ENCODE measurements around the gene MYOC.
"Not testable (repeated sequence)": the region's sequence is repeated elsewhere in the genome, so short reads cannot be mapped to it uniquely, and the experiment has no call there.

The MYOC gene

GRCh38 chr1:171646249-171646560 lies 6.3 kb downstream of the MYOC start:
- no peak for DNase-seq

GRCh38 chr1:171645553-171646248 lies 6.8 kb downstream of the MYOC start:
- DNase-seq, result no peak

DNA sequence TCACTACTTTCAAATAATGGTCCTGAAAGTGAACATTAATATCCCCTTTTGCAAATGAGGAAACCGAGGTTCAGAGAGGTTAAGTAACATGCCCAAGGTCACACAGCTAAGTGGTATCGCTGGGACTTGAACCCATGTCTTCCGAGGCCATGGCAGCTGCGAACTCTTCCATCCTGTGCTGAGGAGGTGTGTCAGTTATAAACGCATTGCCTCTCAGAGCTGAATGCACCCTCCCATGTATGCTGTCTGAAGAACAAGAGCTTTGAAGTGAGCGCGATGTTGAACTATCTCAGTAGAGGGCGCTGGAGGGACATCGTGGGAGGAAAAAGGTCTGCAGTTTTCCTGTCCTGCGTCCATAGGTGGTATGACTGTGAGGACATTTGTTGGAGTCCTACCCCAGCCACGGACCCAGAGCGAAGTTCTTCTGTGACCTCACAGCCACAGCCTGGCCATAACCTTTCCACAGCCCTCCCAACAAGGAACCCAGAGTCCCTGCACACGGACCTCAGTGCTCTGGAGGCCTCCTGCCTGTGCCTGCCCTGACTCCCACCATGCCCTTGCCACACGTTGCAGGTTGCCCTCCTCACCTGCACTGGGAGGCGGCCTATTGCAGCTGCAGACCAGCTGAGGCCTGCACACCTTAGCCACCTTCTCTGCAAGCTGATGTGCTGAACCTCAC lies 7.5 kb downstream of the MYOC start:
- DNase-seq, result peak; percentile 48

DNA sequence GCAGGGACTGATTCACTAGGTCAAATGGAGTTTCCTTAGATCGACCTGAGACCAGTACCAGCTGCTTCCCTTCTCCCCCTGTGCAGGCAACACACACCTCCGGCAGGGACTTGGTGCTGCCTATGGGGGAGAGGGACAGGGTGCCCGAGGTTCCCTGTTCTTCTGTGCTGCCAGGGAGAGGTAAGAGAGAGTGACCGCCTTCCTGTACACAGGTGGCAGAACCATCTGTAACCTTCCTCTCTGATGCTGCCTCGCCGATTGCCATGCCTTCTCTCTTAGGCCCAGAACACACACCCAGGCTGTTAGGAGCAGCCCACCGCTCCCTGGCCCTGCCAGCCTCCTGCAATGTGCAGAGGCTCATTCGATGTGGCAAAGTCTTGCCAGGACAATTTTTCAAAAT lies 9.3 kb downstream of the MYOC start:
- no peak for DNase-seq

- DNase-seq, result no peak
Measured at GRCh38 chr1:171642197-171642596, 10.3 kb downstream of the MYOC start.

DNA sequence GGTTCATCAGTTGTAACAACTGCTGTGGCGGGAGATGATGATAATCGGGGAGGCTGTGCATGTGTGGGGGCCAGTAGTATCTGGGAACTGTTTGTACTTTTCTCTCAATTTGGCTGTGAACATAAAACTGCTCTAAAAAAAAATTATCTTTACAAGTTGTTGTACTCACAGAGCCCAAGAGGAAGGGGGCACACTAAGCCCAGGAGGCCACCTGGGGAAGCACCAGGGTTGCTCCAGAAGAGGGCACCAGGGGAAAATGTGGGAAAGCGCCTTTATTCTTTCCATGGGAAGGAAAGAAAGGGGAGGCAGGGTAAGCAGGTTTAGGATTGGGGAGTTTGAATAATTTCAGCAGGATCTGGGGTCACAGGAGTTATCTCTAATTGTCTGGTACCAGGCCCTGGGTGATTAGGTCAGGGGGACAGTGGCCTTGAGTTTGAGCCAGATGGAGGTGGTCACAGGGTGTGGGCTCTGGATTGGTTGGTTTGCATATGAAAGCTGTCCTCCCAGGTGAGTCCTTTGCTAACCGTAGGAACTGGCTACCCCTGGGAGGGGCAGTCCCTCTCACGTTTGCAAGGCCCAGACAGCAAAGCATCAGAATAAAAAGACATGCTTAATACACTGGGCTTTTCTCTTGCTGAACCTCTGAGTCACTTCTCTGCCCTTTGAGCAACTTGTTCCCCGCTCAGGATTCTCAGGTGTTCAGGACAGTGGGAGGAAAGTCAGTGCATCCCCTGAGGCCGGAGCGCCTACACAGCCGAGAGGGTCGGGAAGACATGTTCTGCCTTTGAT lies 11.2 kb downstream of the MYOC start:
- no peak for DNase-seq

- no peak for DNase-seq
Measured at GRCh38 chr1:171640225-171640624, 12.3 kb downstream of the MYOC start.

DNA sequence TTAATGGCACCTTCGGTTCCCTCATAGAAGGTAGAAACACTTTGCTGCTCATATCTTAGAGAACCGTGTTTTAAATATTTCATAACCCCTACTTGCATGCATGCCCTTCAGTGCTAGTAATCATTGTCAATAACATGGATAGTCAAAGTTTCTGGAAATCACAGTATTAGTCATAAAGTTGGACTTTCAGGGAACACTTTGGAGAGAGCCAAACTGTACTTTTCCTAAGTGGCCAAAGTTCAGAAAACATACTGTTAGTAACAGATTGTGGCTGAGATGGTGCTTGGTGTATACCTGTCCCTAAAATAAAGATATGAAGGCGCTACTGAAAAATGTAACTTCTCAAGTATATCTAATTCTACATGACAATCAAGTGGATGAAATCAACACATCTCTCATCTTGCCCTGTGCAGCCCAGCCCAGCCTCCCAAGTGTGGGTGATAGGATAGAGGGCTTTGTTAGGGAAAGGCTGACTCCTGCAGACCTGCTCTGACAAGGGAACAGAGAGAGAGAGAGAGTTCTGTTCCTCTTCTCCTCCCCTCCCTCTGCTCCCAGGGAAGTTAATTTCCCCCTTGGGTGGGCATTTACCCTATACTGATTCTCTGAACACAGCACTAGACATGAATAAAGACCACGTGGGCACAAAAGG lies 14.4 kb downstream of the MYOC start:
- no peak for DNase-seq

DNA sequence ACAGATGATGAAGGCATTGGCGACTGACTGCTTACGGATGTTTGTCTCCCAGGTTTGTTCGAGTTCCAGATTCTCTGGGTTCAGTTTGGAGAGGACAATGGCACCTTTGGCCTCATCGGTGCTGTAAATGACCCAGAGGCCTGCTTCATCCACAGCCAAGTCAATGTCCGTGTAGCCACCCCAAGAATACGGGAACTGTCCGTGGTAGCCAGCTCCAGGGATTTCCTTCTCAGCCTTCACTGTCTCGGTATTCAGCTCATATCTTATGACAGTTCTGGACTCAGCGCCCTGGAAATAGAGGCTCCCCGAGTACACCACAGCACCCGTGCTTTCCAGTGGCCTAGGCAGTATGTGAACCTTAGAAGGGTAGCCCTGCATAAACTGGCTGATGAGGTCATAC lies 16.3 kb downstream of the MYOC start:
- DNase-seq, result no peak

DNA sequence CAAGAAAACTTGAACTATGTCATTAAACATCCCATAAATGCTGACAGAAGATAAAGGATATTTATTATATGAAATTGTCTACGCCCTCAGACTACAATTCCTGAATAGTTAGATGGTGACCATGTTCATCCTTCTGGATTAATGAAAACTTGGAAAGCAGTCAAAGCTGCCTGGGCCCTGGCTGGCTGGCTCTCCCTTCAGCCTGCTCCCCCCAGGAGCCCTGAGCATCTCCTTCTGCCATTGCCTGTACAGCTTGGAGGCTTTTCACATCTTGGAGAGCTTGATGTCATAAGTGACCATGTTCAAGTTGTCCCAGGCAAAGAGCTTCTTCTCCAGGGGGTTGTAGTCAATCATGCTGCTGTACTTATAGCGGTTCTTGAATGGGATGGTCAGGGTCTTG lies 16.8 kb downstream of the MYOC start:
- DNase-seq, result no peak

GRCh38 chr1:171628225-171628624 lies 24.3 kb downstream of the MYOC start:
- no peak for DNase-seq

DNA sequence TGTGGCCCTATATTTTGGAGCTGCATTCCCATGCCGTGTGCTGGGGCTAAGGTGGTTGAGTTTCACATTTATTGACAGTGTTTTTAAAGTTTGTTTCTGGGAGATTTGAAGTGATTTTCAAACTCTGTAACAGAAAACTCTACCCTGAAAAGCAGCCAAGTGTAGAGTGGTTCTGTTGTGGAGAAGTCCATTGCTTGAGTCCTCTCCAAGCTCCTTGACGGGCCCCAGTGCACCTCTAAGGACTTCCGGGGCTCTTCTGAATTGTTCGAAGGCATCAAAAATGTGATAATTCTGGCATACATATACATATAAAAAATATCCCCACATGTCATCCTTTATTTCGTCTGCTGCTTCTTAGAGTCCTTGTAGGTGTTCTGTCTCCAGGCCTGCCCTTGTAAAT lies 25.5 kb downstream of the MYOC start:
- DNase-seq, result no peak

- no peak for DNase-seq
Measured at GRCh38 chr1:171625225-171625624, 27.3 kb downstream of the MYOC start.

DNA sequence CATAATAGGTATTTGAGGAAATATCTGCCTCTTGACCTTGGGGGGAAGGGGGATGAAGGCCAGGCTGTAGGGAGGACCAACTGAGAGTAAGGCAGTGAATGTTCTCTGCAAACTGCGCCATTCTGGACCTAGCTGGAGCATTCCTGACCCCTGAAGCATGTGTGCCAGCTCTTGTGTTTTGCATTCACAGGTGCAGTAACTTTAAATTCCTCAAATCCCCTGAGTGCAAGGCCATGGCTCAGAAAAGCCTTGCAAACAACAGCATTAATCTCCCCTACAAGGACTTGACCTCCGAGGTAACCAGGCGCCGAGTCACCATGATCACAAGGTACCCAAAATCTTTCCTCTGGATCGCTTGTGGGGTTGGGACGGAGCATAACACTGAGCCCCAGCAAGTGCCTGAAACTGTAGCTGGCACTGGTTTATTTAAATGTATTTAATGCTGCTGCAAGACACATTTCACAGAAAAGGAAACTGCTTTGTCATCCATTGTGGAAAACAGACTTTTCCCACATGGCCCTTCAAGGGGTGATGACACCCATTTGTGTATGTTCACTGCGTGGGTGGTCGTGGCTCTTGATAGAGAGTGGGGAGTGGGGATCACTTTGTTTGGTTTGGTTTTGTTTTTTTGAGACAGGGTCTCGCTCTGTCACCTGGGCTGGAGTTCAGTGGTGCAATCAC lies 28.7 kb downstream of the MYOC start:
- DNase-seq, result no peak

DNA sequence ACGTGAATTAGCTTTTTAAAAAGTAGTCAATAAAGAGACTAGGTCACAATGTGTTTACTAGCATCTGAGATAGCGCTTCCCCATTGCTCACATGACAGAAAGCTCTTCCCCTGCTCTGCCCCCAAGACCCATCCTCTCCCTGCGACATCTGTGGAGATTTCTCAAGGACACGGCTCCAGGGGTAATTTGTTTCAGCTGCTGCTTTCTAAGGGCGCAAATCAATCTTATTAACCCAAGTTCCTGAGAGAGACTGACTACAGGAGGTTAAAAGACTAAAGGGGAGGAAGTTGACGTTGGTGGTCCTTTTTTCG lies 30.4 kb downstream of the MYOC start, which contains the start of gene MYOCOS:
TSS of gene MYOCOS (plus strand) at position 92 of the 311 bp plus-strand sequence. CDS start 1,641 bp downstream, outside the sequence.
- DNase-seq, result no peak

GRCh38 chr1:171616586-171616985 lies 35.9 kb downstream of the MYOC start:
- no peak for DNase-seq

DNA sequence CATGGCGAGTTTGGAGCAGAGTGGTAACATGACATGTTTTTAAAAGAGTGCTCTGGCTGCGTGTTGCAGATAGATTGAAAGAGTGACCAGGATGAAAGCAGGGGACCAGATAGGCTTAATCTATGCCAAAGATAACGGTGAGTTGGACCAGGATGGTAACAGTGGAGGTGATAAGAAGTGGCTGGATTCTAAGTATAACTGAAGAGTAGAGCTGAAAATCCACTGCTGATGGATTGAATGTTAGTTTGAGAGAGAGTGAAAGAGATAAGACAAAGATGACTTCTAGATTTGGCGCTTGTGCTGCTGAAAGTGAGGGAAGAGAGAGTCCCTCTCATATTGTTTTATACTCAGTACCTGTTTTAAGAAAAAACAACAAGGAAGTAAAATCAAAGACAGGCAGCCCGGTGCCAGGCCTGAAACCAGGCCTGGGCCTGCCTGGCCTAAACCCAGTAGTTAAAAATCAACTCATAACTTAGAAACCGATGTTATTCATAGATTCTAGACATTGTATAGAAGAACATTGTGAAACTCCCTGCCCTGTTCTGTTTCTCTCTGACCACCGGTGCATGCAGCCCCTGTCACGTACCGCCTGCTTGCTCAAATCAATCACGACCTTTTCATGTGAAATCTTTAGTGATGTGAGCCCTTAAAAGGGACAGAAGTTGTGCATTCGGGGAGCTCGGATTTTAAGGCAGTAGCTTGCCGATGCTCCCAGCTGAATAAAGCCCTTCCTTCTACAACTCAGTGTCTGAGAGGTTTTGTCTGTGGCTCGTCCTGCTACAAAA lies 37.2 kb downstream of the MYOC start:
- not testable (repeated sequence) for DNase-seq

GRCh38 chr1:171613282-171613681 lies 39.2 kb downstream of the MYOC start:
- DNase-seq, result no peak

GRCh38 chr1:171611306-171611705 lies 41.2 kb downstream of the MYOC start:
- DNase-seq, result no peak

- no peak for DNase-seq
Measured at GRCh38 chr1:171610385-171610784, 42.1 kb downstream of the MYOC start.

GRCh38 chr1:171606402-171606941 lies 46.0 kb downstream of the MYOC start:
- DNase-seq, result no peak

GRCh38 chr1:171603042-171603441 lies 49.4 kb downstream of the MYOC start:
- DNase-seq, result not testable (repeated sequence)
